ENCODE data around the gene ZNF609. TPM values are rescaled to one million over a fixed set of nuclear protein-coding genes. Genes with fewer than 3 reads are reported as not detected.
"Not testable (repeated sequence)": the region's sequence is repeated elsewhere in the genome, so short reads cannot be mapped to it uniquely, and the experiment has no call there.

Gene ZNF609
- total and polyA plus RNA-seq, 9 donors = 12.1 to 20.8 (median 16.9) TPM

GRCh38 chr15:64640146-64640871 is 179.9 kb downstream of the ZNF609 start:
- no peaks in the 10 kb centered on the region for H3K27me3 ChIP-seq (ENCODE audit: control insufficient read depth, insufficient read depth, low read length)
- H3K9me3 ChIP-seq (replicated peaks; ENCODE audit: control insufficient read depth, low read depth, low read length) = peaks cover 2% of the 10 kb centered on the region
- H3K4me3 ChIP-seq (ENCODE audit: low read length) = no peak overlapping the region
- no peak overlapping the region for H3K27ac ChIP-seq (ENCODE audit: low read length)
- no CpG with 5 or more reads among the region's 5 CpGs for WGBS (ENCODE audit: insufficient coverage)
- peaks cover 6% of the 10 kb centered on the region for H3K4me1 ChIP-seq (ENCODE audit: control insufficient read depth, insufficient read depth, low read length)
- peak; percentile 52 for DNase-seq
- H3K36me3 ChIP-seq (ENCODE audit: control insufficient read depth, insufficient read depth, low read length) = no peaks in the 10 kb centered on the region

- Histone ChIP-seq H3K27ac (ENCODE audit: low read length) (no peak overlapping the region), H3K4me3 (ENCODE audit: low read length) (no peak overlapping the region), H3K27me3 (ENCODE audit: control insufficient read depth, insufficient read depth, low read length) (no peaks in the 10 kb centered on the region), H3K9me3 (replicated peaks; ENCODE audit: control insufficient read depth, low read depth, low read length) (no peaks in the 10 kb centered on the region), H3K36me3 (ENCODE audit: control insufficient read depth, insufficient read depth, low read length) (no peaks in the 10 kb centered on the region), H3K4me1 (ENCODE audit: control insufficient read depth, insufficient read depth, low read length) (no peaks in the 10 kb centered on the region)
- DNase-seq = no peak
- no CpG with 5 or more reads among the region's 3 CpGs for WGBS (ENCODE audit: insufficient coverage)
Measured at GRCh38 chr15:64642875-64643274, 182.5 kb downstream of the ZNF609 start.

GRCh38 chr15:64643685-64644084 is 183.3 kb downstream of the ZNF609 start:
- DNase-seq = no peak
- no CpG with 5 or more reads among the region's 1 CpG for WGBS (ENCODE audit: insufficient coverage)
- H3K4me1 ChIP-seq (ENCODE audit: control insufficient read depth, insufficient read depth, low read length) = no peaks in the 10 kb centered on the region

GRCh38 chr15:64644811-64645210 is 184.4 kb downstream of the ZNF609 start:
- H3K4me1 ChIP-seq (ENCODE audit: control insufficient read depth, insufficient read depth, low read length); H3K9me3 ChIP-seq (replicated peaks; ENCODE audit: control insufficient read depth, low read depth, low read length); H3K27ac ChIP-seq (ENCODE audit: low read length); H3K36me3 ChIP-seq (ENCODE audit: control insufficient read depth, insufficient read depth, low read length); H3K4me3 ChIP-seq (ENCODE audit: low read length); DNase-seq; H3K27me3 ChIP-seq (ENCODE audit: control insufficient read depth, insufficient read depth, low read length): not testable (repeated sequence)

More at GRCh38 chr15:64643685-64644084, 183.3 kb downstream of the ZNF609 start:
- Histone ChIP-seq H3K27me3 (ENCODE audit: control insufficient read depth, insufficient read depth, low read length) (no peaks in the 10 kb centered on the region), H3K36me3 (ENCODE audit: control insufficient read depth, insufficient read depth, low read length) (no peaks in the 10 kb centered on the region), H3K9me3 (replicated peaks; ENCODE audit: control insufficient read depth, low read depth, low read length) (no peaks in the 10 kb centered on the region), H3K27ac (ENCODE audit: low read length) (no peak overlapping the region), H3K4me3 (ENCODE audit: low read length) (no peak overlapping the region)

GRCh38 chr15:64645995-64646394 is 185.6 kb downstream of the ZNF609 start:
- no peaks in the 10 kb centered on the region for H3K27me3 ChIP-seq (ENCODE audit: control insufficient read depth, insufficient read depth, low read length)
- H3K27ac ChIP-seq (ENCODE audit: low read length) = no peak overlapping the region
- no peaks in the 10 kb centered on the region for H3K36me3 ChIP-seq (ENCODE audit: control insufficient read depth, insufficient read depth, low read length)
- DNase-seq = no peak
- no peak overlapping the region for H3K4me3 ChIP-seq (ENCODE audit: low read length)
- H3K9me3 ChIP-seq (replicated peaks; ENCODE audit: control insufficient read depth, low read depth, low read length) = no peaks in the 10 kb centered on the region
- no peaks in the 10 kb centered on the region for H3K4me1 ChIP-seq (ENCODE audit: control insufficient read depth, insufficient read depth, low read length)
- no CpG with 5 or more reads among the region's 1 CpG for WGBS (ENCODE audit: insufficient coverage)

GRCh38 chr15:64647367-64647766 is 187.0 kb downstream of the ZNF609 start:
- no peak for DNase-seq
- Histone ChIP-seq H3K27me3 (ENCODE audit: control insufficient read depth, insufficient read depth, low read length) (no peaks in the 10 kb centered on the region), H3K27ac (ENCODE audit: low read length) (no peak overlapping the region), H3K4me3 (ENCODE audit: low read length) (no peak overlapping the region), H3K4me1 (ENCODE audit: control insufficient read depth, insufficient read depth, low read length) (peaks cover 4% of the 10 kb centered on the region), H3K36me3 (ENCODE audit: control insufficient read depth, insufficient read depth, low read length) (no peaks in the 10 kb centered on the region), H3K9me3 (replicated peaks; ENCODE audit: control insufficient read depth, low read depth, low read length) (no peaks in the 10 kb centered on the region)
- WGBS (ENCODE audit: insufficient coverage) = no CpG with 5 or more reads among the region's 1 CpG

- WGBS (ENCODE audit: insufficient coverage) = no CpG with 5 or more reads among the region's 1 CpG
- peaks cover 4% of the 10 kb centered on the region for H3K4me1 ChIP-seq (ENCODE audit: control insufficient read depth, insufficient read depth, low read length)
- DNase-seq = no peak
- no peaks in the 10 kb centered on the region for H3K27me3 ChIP-seq (ENCODE audit: control insufficient read depth, insufficient read depth, low read length)
- H3K27ac ChIP-seq (ENCODE audit: low read length) = no peak overlapping the region
- H3K36me3 ChIP-seq (ENCODE audit: control insufficient read depth, insufficient read depth, low read length) = no peaks in the 10 kb centered on the region
- H3K9me3 ChIP-seq (replicated peaks; ENCODE audit: control insufficient read depth, low read depth, low read length) = no peaks in the 10 kb centered on the region
- H3K4me3 ChIP-seq (ENCODE audit: low read length) = no peak overlapping the region
Measured at GRCh38 chr15:64650552-64650951, 190.2 kb downstream of the ZNF609 start.

- no peak overlapping the region for H3K27ac ChIP-seq (ENCODE audit: low read length)
Measured at GRCh38 chr15:64651601-64652191, 191.3 kb downstream of the ZNF609 start.

GRCh38 chr15:64653757-64654156 is 193.4 kb downstream of the ZNF609 start:
- H3K27ac ChIP-seq (ENCODE audit: low read length) = no peak overlapping the region
- no peak for DNase-seq
- no peak overlapping the region for H3K4me3 ChIP-seq (ENCODE audit: low read length)
- peaks cover 6% of the 10 kb centered on the region for H3K36me3 ChIP-seq (ENCODE audit: control insufficient read depth, insufficient read depth, low read length)
- H3K4me1 ChIP-seq (ENCODE audit: control insufficient read depth, insufficient read depth, low read length) = peaks cover 4% of the 10 kb centered on the region
- no peaks in the 10 kb centered on the region for H3K9me3 ChIP-seq (replicated peaks; ENCODE audit: control insufficient read depth, low read depth, low read length)
- H3K27me3 ChIP-seq (ENCODE audit: control insufficient read depth, insufficient read depth, low read length) = no peaks in the 10 kb centered on the region
- WGBS (ENCODE audit: insufficient coverage) = 100% methylated on average over 1 of the region's 3 CpGs

More at GRCh38 chr15:64651601-64652191, 191.3 kb downstream of the ZNF609 start:
- WGBS (ENCODE audit: insufficient coverage) = no CpG with 5 or more reads among the region's 4 CpGs
- H3K4me3 ChIP-seq (ENCODE audit: low read length) = no peak overlapping the region
- H3K36me3 ChIP-seq (ENCODE audit: control insufficient read depth, insufficient read depth, low read length) = no peaks in the 10 kb centered on the region
- H3K9me3 ChIP-seq (replicated peaks; ENCODE audit: control insufficient read depth, low read depth, low read length) = no peaks in the 10 kb centered on the region
- H3K4me1 ChIP-seq (ENCODE audit: control insufficient read depth, insufficient read depth, low read length) = peaks cover 4% of the 10 kb centered on the region
- no peaks in the 10 kb centered on the region for H3K27me3 ChIP-seq (ENCODE audit: control insufficient read depth, insufficient read depth, low read length)
- DNase-seq = no peak

- WGBS (ENCODE audit: insufficient coverage) = 91% methylated on average over 1 of the region's 2 CpGs
- no peak for DNase-seq
- H3K9me3 ChIP-seq (replicated peaks; ENCODE audit: control insufficient read depth, low read depth, low read length) = no peaks in the 10 kb centered on the region
Measured at GRCh38 chr15:64656508-64656907, 196.1 kb downstream of the ZNF609 start.

More at GRCh38 chr15:64656508-64656907, 196.1 kb downstream of the ZNF609 start:
- Histone ChIP-seq H3K27me3 (ENCODE audit: control insufficient read depth, insufficient read depth, low read length) (no peaks in the 10 kb centered on the region), H3K36me3 (ENCODE audit: control insufficient read depth, insufficient read depth, low read length) (peaks cover 6% of the 10 kb centered on the region), H3K4me1 (ENCODE audit: control insufficient read depth, insufficient read depth, low read length) (peaks cover 1% of the 10 kb centered on the region), H3K4me3 (ENCODE audit: low read length) (no peak overlapping the region), H3K27ac (ENCODE audit: low read length) (no peak overlapping the region)
